Natural killer cell (primary cell): ENCODE results near the gene PSKH1. TPM values are rescaled to one million over a fixed set of nuclear protein-coding genes. Genes with fewer than 3 reads are reported as not detected.
A peak's percentile ranks its signal among the peaks of the same experiment; 100 is the strongest.

Source experiments
- ATAC-seq, 3 donors: fragments of 150-1000 bp in 2 of 3; fragments of 200-7000 bp in 1 of 3; cut with Tn5 transposase; 1 replicate in 1 of 3; 2 replicates in 2 of 3; pipeline ENCODE4 v1.10.0; 2021; ENCODE audit warnings: mild to moderate bottlenecking in 2 of 3, moderate library complexity in 2 of 3
- DNase-seq, 2 donors: peaks; one replicate each; pipeline versions ENCODE4 v3.0.0 to v3.0.0-alpha.2; 2013 to 2021; ENCODE audit warnings: mixed read lengths in 1 of 2
- H3K27ac ChIP-seq: one replicate; pipeline ENCODE4 v1.5.1; 2013; ENCODE audit warnings: mild to moderate bottlenecking, low read length
- H3K27me3 ChIP-seq: one replicate; pipeline ENCODE4 v1.6.1; 2013; ENCODE audit warnings: low read length; ENCODE audit not compliant: control insufficient read depth, insufficient read depth
- H3K36me3 ChIP-seq: one replicate; pipeline ENCODE4 v1.6.1; 2013; ENCODE audit warnings: low read length; ENCODE audit not compliant: control insufficient read depth, insufficient read depth
- H3K4me1 ChIP-seq: one replicate; pipeline ENCODE4 v1.6.1; 2013; ENCODE audit warnings: low read length; ENCODE audit not compliant: control insufficient read depth, insufficient read depth
- H3K4me3 ChIP-seq: one replicate; pipeline ENCODE4 v1.5.1; 2013; ENCODE audit warnings: low read length
- H3K9me3 ChIP-seq: one replicate; pipeline ENCODE4 v1.6.1; 2013; ENCODE audit warnings: low read length; ENCODE audit not compliant: control insufficient read depth, insufficient read depth
- H3K27ac Mint-ChIP-seq, 2 donors: one replicate each; pipeline ENCODE4 v1.8.0; 2022; ENCODE audit warnings: mild to moderate bottlenecking in 2 of 2, mixed read lengths in 2 of 2, moderate library complexity in 1 of 2
- H3K27me3 Mint-ChIP-seq, 2 donors: one replicate each; pipeline ENCODE4 v1.8.0; 2022; ENCODE audit warnings: low read depth in 2 of 2, mixed read lengths in 2 of 2
- H3K36me3 Mint-ChIP-seq: one replicate; pipeline ENCODE4 v1.8.0; 2022; ENCODE audit warnings: mixed read lengths
- H3K4me1 Mint-ChIP-seq, 2 donors: one replicate each; pipeline ENCODE4 v1.8.0; 2022; ENCODE audit warnings: mixed read lengths in 2 of 2
- H3K4me3 Mint-ChIP-seq: one replicate; pipeline ENCODE4 v1.8.0; 2022; ENCODE audit warnings: mild to moderate bottlenecking, moderate library complexity, mixed read lengths
- H3K9me3 Mint-ChIP-seq, 2 donors: one replicate each; pipeline ENCODE4 v1.8.0; 2022; ENCODE audit warnings: mixed read lengths in 2 of 2
- WGBS: methylation state at CpG from one replicate; pipeline ENCODE4 v1.1.7; 2013; ENCODE audit warnings: missing lambda C conversion rate; ENCODE audit not compliant: insufficient coverage; 5-methylcytosine and 5-hydroxymethylcytosine counted together
- intact Hi-C: fragments of 100-400 bp; cut with micrococcal nuclease; formaldehyde crosslinking; loops from one replicate; pipeline ENCODE4 v1.14.2; 2022
- total RNA-seq, 4 donors: library from RNA; stranded (reverse); fragments of 120-200 nt in 1 of 4; gene quantifications; one replicate each; pipeline versions ENCODE4 v1.2.3 to v1.2.4, GENCODE V29; 2013 to 2022
- TF ChIP-seq, protein P1 (sequence below): fragments of 200-600 bp; IDR thresholded peaks from one replicate; pipeline ENCODE4 v1.8.0; 2022; ENCODE audit warnings: antibody characterized with exemption

PSKH1 gene
- total RNA-seq, 3 donors from 2014 or later (not counting 1 experiment from before 2014, with no cell fraction given): 16.8 to 24.7 (median 19.5) TPM

DNA sequence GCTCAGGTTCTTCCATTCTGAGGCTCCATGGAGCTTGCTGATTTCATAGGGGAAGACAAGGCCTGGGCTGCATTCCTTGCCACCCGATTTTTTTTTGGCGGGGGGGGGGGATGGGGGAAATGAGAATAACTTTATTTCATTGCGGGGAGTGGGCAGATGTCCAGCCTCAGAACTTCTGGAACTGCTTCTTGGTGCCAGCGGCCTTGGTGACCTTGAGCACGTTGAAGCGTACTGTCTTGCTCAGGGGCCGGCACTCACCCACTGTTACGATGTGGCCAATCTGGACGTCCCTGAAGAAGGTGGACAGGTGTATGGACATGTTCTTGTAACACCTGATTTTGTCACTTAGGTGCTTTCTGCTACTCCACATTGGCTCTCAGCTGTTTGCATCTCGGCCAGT lies 37.3 kb upstream of the PSKH1 start:
- H3K9me3 Mint-ChIP-seq: no peaks in the 10 kb centered on the region
- H3K4me3 Mint-ChIP-seq: no peak overlapping the region
- ATAC-seq (no peak), DNase-seq (no peak)
- H3K36me3 Mint-ChIP-seq: no peaks in the 10 kb centered on the region
- no peaks in the 10 kb centered on the region for H3K36me3 ChIP-seq
- H3K4me3 ChIP-seq: no peak overlapping the region
- intact Hi-C loops: no loop called here
- H3K27ac Mint-ChIP-seq: no peak overlapping the region
- WGBS: 93% methylated on average over 9 of the region's 10 CpGs
- no peaks in the 10 kb centered on the region for H3K27me3 Mint-ChIP-seq
- TF ChIP-seq, protein P1, sequence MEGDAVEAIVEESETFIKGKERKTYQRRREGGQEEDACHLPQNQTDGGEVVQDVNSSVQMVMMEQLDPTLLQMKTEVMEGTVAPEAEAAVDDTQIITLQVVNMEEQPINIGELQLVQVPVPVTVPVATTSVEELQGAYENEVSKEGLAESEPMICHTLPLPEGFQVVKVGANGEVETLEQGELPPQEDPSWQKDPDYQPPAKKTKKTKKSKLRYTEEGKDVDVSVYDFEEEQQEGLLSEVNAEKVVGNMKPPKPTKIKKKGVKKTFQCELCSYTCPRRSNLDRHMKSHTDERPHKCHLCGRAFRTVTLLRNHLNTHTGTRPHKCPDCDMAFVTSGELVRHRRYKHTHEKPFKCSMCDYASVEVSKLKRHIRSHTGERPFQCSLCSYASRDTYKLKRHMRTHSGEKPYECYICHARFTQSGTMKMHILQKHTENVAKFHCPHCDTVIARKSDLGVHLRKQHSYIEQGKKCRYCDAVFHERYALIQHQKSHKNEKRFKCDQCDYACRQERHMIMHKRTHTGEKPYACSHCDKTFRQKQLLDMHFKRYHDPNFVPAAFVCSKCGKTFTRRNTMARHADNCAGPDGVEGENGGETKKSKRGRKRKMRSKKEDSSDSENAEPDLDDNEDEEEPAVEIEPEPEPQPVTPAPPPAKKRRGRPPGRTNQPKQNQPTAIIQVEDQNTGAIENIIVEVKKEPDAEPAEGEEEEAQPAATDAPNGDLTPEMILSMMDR: no peak
- peaks cover 26 to 30% of the 10 kb centered on the region in 2 donors for H3K4me1 Mint-ChIP-seq
- H3K9me3 ChIP-seq: no peaks in the 10 kb centered on the region
- no peaks in the 10 kb centered on the region for H3K27me3 ChIP-seq
- H3K4me1 ChIP-seq: peaks cover 22% of the 10 kb centered on the region
- no peak overlapping the region for H3K27ac ChIP-seq

DNA sequence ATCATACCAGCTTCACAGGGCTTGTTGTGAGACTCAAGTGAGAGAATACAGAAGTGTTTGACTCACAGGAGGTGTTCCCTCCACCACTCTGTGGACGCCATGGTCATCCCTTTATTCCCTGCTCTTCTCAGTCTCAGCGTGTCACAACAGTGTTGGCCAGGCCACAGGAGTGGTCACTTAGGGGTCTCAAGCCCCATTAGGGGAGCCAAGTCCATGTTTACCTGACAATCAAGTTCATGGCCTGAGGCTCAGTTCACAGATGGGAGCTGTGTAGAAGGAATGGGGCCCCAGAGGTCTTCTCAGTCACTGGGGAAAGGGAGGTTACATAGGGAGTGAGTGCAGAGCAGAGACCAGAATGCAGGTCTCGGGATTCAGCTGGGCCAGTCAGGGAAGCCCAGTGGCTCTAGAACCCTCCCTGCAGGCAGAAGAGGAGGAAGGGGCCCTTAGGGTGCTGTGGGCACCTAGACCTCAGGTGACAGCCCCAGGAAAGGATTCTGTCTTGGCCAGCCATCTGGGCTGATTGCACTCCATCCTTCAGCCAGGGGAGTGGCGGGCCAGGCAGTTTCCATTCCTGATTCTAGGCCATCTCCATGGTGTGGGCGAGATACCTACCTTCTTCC lies 36.0 kb upstream of the PSKH1 start:
- H3K4me1 Mint-ChIP-seq: peaks cover 35 to 41% of the 10 kb centered on the region in 2 donors
- WGBS: 94% methylated on average over 5 of the region's 5 CpGs
- ATAC-seq (no peak), DNase-seq (no peak)
- H3K27ac Mint-ChIP-seq: peak overlapping the region; percentile 79 to 85
- no peak overlapping the region for H3K4me3 ChIP-seq
- H3K4me3 Mint-ChIP-seq: no peak overlapping the region
- H3K27me3 Mint-ChIP-seq: no peaks in the 10 kb centered on the region
- peaks cover 2% of the 10 kb centered on the region for H3K36me3 ChIP-seq
- no peaks in the 10 kb centered on the region for H3K27me3 ChIP-seq
- TF ChIP-seq, protein P1: no peak
- H3K36me3 Mint-ChIP-seq: no peaks in the 10 kb centered on the region
- peaks cover 22% of the 10 kb centered on the region for H3K4me1 ChIP-seq
- no peaks in the 10 kb centered on the region for H3K9me3 ChIP-seq
- no peaks in the 10 kb centered on the region for H3K9me3 Mint-ChIP-seq
- intact Hi-C loops: no loop called here
- H3K27ac ChIP-seq: peak overlapping the region; percentile 18

DNA sequence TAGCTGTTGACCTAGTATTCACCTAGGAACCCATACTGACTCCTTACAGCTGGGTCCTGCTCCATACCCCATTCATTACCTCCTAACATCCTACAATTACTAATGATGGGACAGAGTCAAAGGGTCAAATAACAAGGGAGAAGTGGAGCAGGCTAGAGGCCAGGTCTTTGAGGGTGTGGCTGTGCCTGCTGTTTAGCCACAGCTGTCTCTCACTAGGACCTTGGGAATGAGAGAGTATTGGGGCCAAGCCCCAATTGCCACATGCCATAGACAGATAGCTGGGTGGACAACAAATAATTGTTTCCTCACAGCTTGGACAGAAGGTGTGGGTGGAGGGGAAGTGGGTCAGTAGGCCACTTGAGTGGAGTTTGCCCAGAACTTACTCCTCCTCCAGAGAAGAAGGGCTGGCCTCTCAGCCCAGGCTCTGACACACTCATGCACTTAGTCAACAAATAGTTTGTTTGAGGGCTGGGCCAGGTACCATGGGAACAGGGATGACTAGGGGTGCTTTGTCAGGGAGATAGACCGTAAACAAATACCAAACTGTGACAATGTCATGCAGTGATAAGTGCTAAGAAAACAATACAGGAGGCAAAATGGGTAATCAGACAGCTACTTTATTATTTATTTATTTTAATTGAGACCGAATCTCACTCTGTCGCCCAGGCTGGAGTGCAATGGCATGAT lies 35.4 kb upstream of the PSKH1 start:
- TF ChIP-seq, protein P1: no peak
- Histone ChIP-seq H3K9me3 (no peaks in the 10 kb centered on the region), H3K27me3 (no peaks in the 10 kb centered on the region), H3K4me3 (no peak overlapping the region), H3K36me3 (peaks cover 2% of the 10 kb centered on the region), H3K27ac (peak overlapping the region; percentile 44), H3K4me1 (peaks cover 22% of the 10 kb centered on the region)
- DNase-seq: peak in 1 of 2 donors; percentile 58
- intact Hi-C loops: no loop called here
- H3K9me3 Mint-ChIP-seq: no peaks in the 10 kb centered on the region
- 69% methylated on average over 3 of the region's 3 CpGs for WGBS
- H3K4me1 Mint-ChIP-seq: peaks cover 37 to 42% of the 10 kb centered on the region in 2 donors
- no peaks in the 10 kb centered on the region for H3K27me3 Mint-ChIP-seq
- ATAC-seq: peak; percentile 69 to 79 (median 77)
- H3K27ac Mint-ChIP-seq: peak overlapping the region; percentile 79 to 85
- H3K4me3 Mint-ChIP-seq: no peak overlapping the region
- no peaks in the 10 kb centered on the region for H3K36me3 Mint-ChIP-seq
